HepG2 (cell line): ENCODE results near the gene MRPL38. TPM values are rescaled to one million over a fixed set of nuclear protein-coding genes. Genes with fewer than 3 reads are reported as not detected.

Experiments used
- ATAC-seq: fragments of 200-7000 bp; cut with Tn5 transposase; 3 replicates; pipeline ENCODE4 v1.9.1; 2020; ENCODE audit warnings: mild to moderate bottlenecking, moderate library complexity
- BruUV-seq: library from RNA; stranded (reverse); fragments of 400-500 nt; replicated peaks from 2 replicates; lab custom pipeline; 2021; lab: Mats Ljungman, UMichigan
- CTCF ChIA-PET: fragments of 300-600 bp; formaldehyde crosslinking; extraction: SDS; loops from one replicate; lab custom pipeline; 2021; ENCODE audit warnings: low total read pairs, inconsistent platforms, low intra/inter-chr PET ratio; lab: Yijun Ruan, JAX
- POLR2A ChIA-PET: fragments of 350-600 bp; sonication (Branson Sonifier 250); formaldehyde crosslinking; loops from one replicate; lab custom pipeline; 2020; ENCODE audit warnings: antibody characterized with exemption, inconsistent platforms; lab: Yijun Ruan, JAX
- DNase-seq: peaks from one replicate; pipeline ENCODE4 v3.0.0-alpha.2; 2015; ENCODE audit warnings: low spot score
- FAIRE-seq: peaks from 3 replicates; lab custom pipeline; 2011; peaks lifted over from hg19 to GRCh38; lab: Jason Lieb, UNC
- H2AFZ ChIP-seq: one replicate; pipeline ENCODE4 v1.6.1; 2011; ENCODE audit warnings: low read length, inconsistent platforms
- H3K27ac ChIP-seq: fragments of 300-600 bp; 3 replicates; pipeline ENCODE4 v1.8.0; 2011; ENCODE audit warnings: mixed run types, mild to moderate bottlenecking, mixed read lengths, low read length, inconsistent platforms; ENCODE audit not compliant: insufficient read depth; ENCODE audit errors: extremely low read length
- H3K27me3 ChIP-seq, 2 experiments: fragments of 200-600 bp in 1 of 2; 2 replicates in 1 of 2; 3 replicates in 1 of 2; pipeline versions ENCODE4 v1.6.0 to v1.8.0; 2011; ENCODE audit warnings: low read length in 2 of 2, mild to moderate bottlenecking in 2 of 2, moderate library complexity in 2 of 2, inconsistent platforms in 1 of 2; ENCODE audit not compliant: insufficient read depth in 2 of 2, control insufficient read depth in 1 of 2
- H3K36me3 ChIP-seq, 2 experiments: fragments of 200-600 bp in 1 of 2; replicated peaks in 1 of 2; 2 replicates in 1 of 2; 3 replicates in 1 of 2; pipeline versions ENCODE4 v1.5.1 to v1.8.0; 2011; ENCODE audit warnings: low read length in 2 of 2, inconsistent platforms in 1 of 2; ENCODE audit not compliant: insufficient read depth in 2 of 2, control insufficient read depth in 1 of 2
- H3K4me1 ChIP-seq: 2 replicates; pipeline ENCODE4 v1.5.1; 2012; ENCODE audit warnings: low read length, inconsistent platforms; ENCODE audit not compliant: insufficient read depth
- H3K4me2 ChIP-seq: 2 replicates; pipeline ENCODE4 v1.6.0; 2011; ENCODE audit warnings: low read depth, low read length, inconsistent platforms
- H3K4me3 ChIP-seq, 3 experiments: fragments of 200-600 bp in 1 of 3; sonication (generic), shearing (Covaris generic) in 1 of 3; replicated peaks in 1 of 3; 2 replicates each; pipeline ENCODE4 v1.5.1; 2011 to 2016; ENCODE audit warnings: low read length in 3 of 3, inconsistent platforms in 2 of 3, low read depth in 2 of 3, mild to moderate bottlenecking in 2 of 3, control low read depth in 1 of 3, mixed read lengths in 1 of 3; ENCODE audit not compliant: insufficient read depth in 1 of 3
- H3K79me2 ChIP-seq: one replicate; pipeline ENCODE4 v1.6.1; 2011; ENCODE audit warnings: low read length, inconsistent platforms; ENCODE audit not compliant: insufficient read depth
- H3K9ac ChIP-seq: 2 replicates; pipeline ENCODE4 v1.6.0; 2011; ENCODE audit warnings: mild to moderate bottlenecking, low read depth, low read length, inconsistent platforms; ENCODE audit not compliant: insufficient read depth
- H3K9me3 ChIP-seq: 2 replicates; pipeline ENCODE4 v1.5.1; 2012; ENCODE audit warnings: mild to moderate bottlenecking, low read length
- H4K20me1 ChIP-seq: 2 replicates; pipeline ENCODE4 v1.6.0; 2011; ENCODE audit warnings: inconsistent platforms, mild to moderate bottlenecking, low read length, moderate library complexity; ENCODE audit not compliant: insufficient read depth
- ETS1 ChIP-seq: sonication (generic); formaldehyde crosslinking; IDR thresholded peaks from 2 replicates; pipeline ENCODE4 v1.4.0; 2020; ENCODE audit warnings: missing genetic modification reagents
- HINFP ChIP-seq: sonication (generic); formaldehyde crosslinking; IDR thresholded peaks from 2 replicates; pipeline ENCODE4 v1.4.0; 2020; ENCODE audit warnings: low read depth, mild to moderate bottlenecking, missing genetic modification reagents
- KLF6 ChIP-seq: IDR thresholded peaks from 2 replicates; pipeline ENCODE4 v1.8.0; 2016; ENCODE audit warnings: missing biosample characterization, missing genetic modification reagents
- MTF1 ChIP-seq: sonication (generic); formaldehyde crosslinking; IDR thresholded peaks from 2 replicates; pipeline ENCODE4 v1.5.0; 2020; ENCODE audit warnings: missing genetic modification reagents
- MYC ChIP-seq: sonication (generic); formaldehyde crosslinking; IDR thresholded peaks from 2 replicates; pipeline ENCODE4 v1.9.0; 2021; ENCODE audit warnings: missing genetic modification reagents, borderline replicate concordance
- TBX2 ChIP-seq: sonication (generic); formaldehyde crosslinking; IDR thresholded peaks from 2 replicates; pipeline ENCODE4 v1.5.0; 2020; ENCODE audit warnings: missing genetic modification reagents, mild to moderate bottlenecking, borderline replicate concordance
- TIGD3 ChIP-seq: sonication (generic); formaldehyde crosslinking; IDR thresholded peaks from 2 replicates; pipeline ENCODE4 v1.5.1; 2020; ENCODE audit warnings: mild to moderate bottlenecking, missing genetic modification reagents, borderline replicate concordance
- ZBTB38 ChIP-seq: sonication (generic); formaldehyde crosslinking; IDR thresholded peaks from 2 replicates; pipeline ENCODE4 v1.5.1; 2020; ENCODE audit warnings: mild to moderate bottlenecking, missing genetic modification reagents
- ZNF232 ChIP-seq: sonication (generic); formaldehyde crosslinking; IDR thresholded peaks from 2 replicates; pipeline ENCODE4 v1.4.0; 2020; ENCODE audit warnings: missing genetic modification reagents, borderline replicate concordance
- ZNF543 ChIP-seq: sonication (generic); formaldehyde crosslinking; IDR thresholded peaks from 2 replicates; pipeline ENCODE4 v1.4.0; 2020; ENCODE audit warnings: mild to moderate bottlenecking, missing genetic modification reagents
- ZNF580 ChIP-seq: IDR thresholded peaks from 2 replicates; pipeline ENCODE4 v1.6.1; 2016; ENCODE audit warnings: low read depth, borderline replicate concordance
- ZNF816 ChIP-seq: sonication (generic); formaldehyde crosslinking; IDR thresholded peaks from 2 replicates; pipeline ENCODE4 v1.8.0; 2022; ENCODE audit warnings: missing genetic modification reagents, mild to moderate bottlenecking, borderline replicate concordance
- WGBS: methylation state at CpG from one replicate; pipeline ENCODE4 v1.1.6; 2017; ENCODE audit warnings: low lambda C conversion rate; 5-methylcytosine and 5-hydroxymethylcytosine counted together
- in situ Hi-C: cut with HindIII; loops from 2 replicates; pipeline ENCODE4 v1.10.0; 2017; ENCODE audit warnings: low pct_unique_long_range_greater_than_20kb; ENCODE audit not compliant: extremely low pct_ligation_motif_present
- intact Hi-C: fragments of 100-400 bp; cut with micrococcal nuclease; formaldehyde crosslinking; loops from one replicate; pipeline ENCODE4 v1.10.0; 2022; ENCODE audit not compliant: unreplicated experiment
- polyA plus RNA-seq, 8 experiments: library from polyadenylated mRNA; depleted of rRNA in 3 of 8; stranded (reverse) in 7 of 8; unstranded in 1 of 8; fragments of >200 nt; fragmentation: Illumina TruSeq in 4 of 8; extraction: Trizol in 4 of 8; gene quantifications; 2 replicates each; pipeline versions ENCODE4 v1.2.1 to v1.2.3, GENCODE V29; 2011 to 2016; ENCODE audit warnings: low read depth in 4 of 8, missing spikeins in 1 of 8, mixed read lengths in 1 of 8; ENCODE audit not compliant: insufficient read depth in 1 of 8
- total RNA-seq, 5 experiments: library from RNA; depleted of rRNA; stranded (reverse); fragments of >200 nt; fragmentation: Illumina TruSeq; extraction: Trizol; gene quantifications; 2 replicates each; pipeline ENCODE4 v1.2.3, GENCODE V29; 2016; ENCODE audit warnings: low read depth in 1 of 5
- TF ChIP-seq, protein P1 (sequence below): sonication (generic); formaldehyde crosslinking; IDR thresholded peaks from 2 replicates; pipeline ENCODE4 v1.5.0; 2020; ENCODE audit warnings: mild to moderate bottlenecking, missing genetic modification reagents, borderline replicate concordance
- TF ChIP-seq, protein P2 (sequence below): sonication (generic); formaldehyde crosslinking; IDR thresholded peaks from 2 replicates; pipeline ENCODE4 v1.4.0; 2020; ENCODE audit warnings: missing genetic modification reagents, borderline replicate concordance

MRPL38 gene
- total and polyA plus RNA-seq, 2 of the 13 experiments (the other 11 are each of a cell fraction or from before 2014, with no cell fraction given): 83.7 to 125 TPM

DNA sequence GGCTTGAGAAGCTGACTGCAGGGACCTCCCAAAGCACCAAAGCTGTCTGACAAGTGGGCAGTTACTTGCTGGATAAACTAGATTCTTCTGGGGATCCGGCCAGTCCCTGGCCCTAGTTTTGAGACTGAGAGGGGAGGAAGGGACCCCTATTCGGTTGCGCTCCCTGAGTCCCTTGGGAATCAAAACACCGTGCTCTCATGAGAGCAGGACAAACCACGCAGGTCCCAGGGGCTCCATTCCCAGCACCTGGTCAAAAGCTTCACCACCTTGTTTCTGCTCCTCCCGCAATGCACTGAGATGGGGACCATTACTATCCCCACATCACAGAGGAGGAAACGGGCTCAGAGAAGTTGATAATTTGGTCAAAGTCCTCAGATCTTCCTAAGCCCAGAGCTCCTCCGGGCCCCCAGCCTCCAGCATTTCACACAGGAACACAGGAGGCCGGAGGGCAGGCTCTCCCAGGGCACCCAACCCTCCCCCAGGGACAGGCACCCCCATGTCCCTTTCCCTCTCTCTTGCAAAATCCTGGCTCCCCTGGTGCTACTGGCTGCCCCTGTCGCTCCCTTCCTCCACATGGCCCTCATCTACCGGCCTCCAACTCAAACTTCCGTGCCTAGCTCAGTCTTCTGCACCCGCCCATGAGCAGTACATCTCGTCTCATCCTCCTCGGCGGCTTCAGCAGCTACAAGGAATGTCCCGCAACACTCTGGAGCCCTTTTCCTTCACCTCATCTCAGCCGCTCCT lies 11.2 kb downstream of the MRPL38 start:
- FAIRE-seq: no peak
- H3K9ac ChIP-seq: peak overlapping the region; percentile 71
- TF ChIP-seq TBX2 (CRISPR knock-in tag): no peak
- TF ChIP-seq TIGD3: peak; percentile 14; the same call in 1 of the 2 replicates
- TF ChIP-seq, protein P1, sequence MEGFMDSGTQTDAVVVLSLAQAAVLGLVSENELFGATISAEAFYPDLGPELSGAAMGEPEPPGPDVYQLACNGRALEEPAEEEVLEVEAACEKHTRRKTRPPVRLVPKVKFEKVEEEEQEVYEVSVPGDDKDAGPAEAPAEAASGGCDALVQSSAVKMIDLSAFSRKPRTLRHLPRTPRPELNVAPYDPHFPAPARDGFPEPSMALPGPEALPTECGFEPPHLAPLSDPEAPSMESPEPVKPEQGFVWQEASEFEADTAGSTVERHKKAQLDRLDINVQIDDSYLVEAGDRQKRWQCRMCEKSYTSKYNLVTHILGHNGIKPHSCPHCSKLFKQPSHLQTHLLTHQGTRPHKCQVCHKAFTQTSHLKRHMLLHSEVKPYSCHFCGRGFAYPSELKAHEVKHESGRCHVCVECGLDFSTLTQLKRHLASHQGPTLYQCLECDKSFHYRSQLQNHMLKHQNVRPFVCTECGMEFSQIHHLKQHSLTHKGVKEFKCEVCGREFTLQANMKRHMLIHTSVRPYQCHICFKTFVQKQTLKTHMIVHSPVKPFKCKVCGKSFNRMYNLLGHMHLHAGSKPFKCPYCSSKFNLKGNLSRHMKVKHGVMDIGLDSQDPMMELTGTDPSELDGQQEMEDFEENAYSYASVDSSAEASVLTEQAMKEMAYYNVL: no peak
- TF ChIP-seq MYC (CRISPR knock-in tag): peak; percentile 1; the same call in 1 of the 2 replicates
- TF ChIP-seq ZNF543 (CRISPR knock-in tag): peak; percentile 8; the same call in 1 of the 2 replicates
- TF ChIP-seq HINFP (CRISPR knock-in tag): 0 out of 2 replicates have a peak, but pooled peaks have one; percentile 18
- no peak for TF ChIP-seq ZNF816 (CRISPR knock-in tag)
- no peak for TF ChIP-seq ETS1 (CRISPR knock-in tag)
- no peak for TF ChIP-seq ZBTB38 (CRISPR knock-in tag)
- TF ChIP-seq, protein P2, sequence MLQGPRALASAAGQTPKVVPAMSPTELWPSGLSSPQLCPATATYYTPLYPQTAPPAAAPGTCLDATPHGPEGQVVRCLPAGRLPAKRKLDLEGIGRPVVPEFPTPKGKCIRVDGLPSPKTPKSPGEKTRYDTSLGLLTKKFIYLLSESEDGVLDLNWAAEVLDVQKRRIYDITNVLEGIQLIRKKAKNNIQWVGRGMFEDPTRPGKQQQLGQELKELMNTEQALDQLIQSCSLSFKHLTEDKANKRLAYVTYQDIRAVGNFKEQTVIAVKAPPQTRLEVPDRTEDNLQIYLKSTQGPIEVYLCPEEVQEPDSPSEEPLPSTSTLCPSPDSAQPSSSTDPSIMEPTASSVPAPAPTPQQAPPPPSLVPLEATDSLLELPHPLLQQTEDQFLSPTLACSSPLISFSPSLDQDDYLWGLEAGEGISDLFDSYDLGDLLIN (CRISPR knock-in tag): no peak
- 0 out of 2 replicates have a peak, but pooled peaks have one; percentile 7 for TF ChIP-seq ZNF232 (CRISPR knock-in tag)
- TF ChIP-seq MTF1 (CRISPR knock-in tag): no peak
- TF ChIP-seq KLF6 (CRISPR knock-in tag): no peak; the same call in 1 of the 2 replicates
- no peak for TF ChIP-seq ZNF580 (CRISPR knock-in tag)

More for the DNA sequence above, 11.2 kb downstream of the MRPL38 start:
- no peak overlapping the region for H2AFZ ChIP-seq
- H3K4me1 ChIP-seq: peaks cover 61% of the 10 kb centered on the region
- BruUV-seq: no TSS peak
- peaks cover 10% of the 10 kb centered on the region for H3K79me2 ChIP-seq
- H3K27me3 ChIP-seq: no peaks in the 10 kb centered on the region
- no peak overlapping the region for H3K27ac ChIP-seq
- peak overlapping the region; percentile 26 to 83 (median 51); a peak in 5 of 6 replicates for H3K4me3 ChIP-seq
- ATAC-seq: no peak
- WGBS: 19% methylated on average over 16 of the region's 18 CpGs
- intact Hi-C loops: loop anchor here (5.0 kb wide), 1 partner anchor 36 kb away; the partner anchor contains the start of gene WBP2
- CTCF ChIA-PET: no interaction called here
- H4K20me1 ChIP-seq: no peaks in the 10 kb centered on the region
- in situ Hi-C loops: no loop called here
- H3K4me2 ChIP-seq: peak overlapping the region; percentile 91
- peaks cover 3 to 8% of the 10 kb centered on the region in 2 experiments; a peak in 2 of 5 replicates for H3K36me3 ChIP-seq
- H3K9me3 ChIP-seq: no peaks in the 10 kb centered on the region
- POLR2A ChIA-PET: interaction anchor here (0.6 to 12.9 kb wide), 13 partner anchors 10 to 130 kb away, joined by 3 to 423 read pairs (median 11); partner anchors contain the start of genes GALK1, MRPL38, TRIM47 and UNC13D
- no peak for DNase-seq
